Measurements from ENCODE around the gene HTR4. TPM values are rescaled to one million over a fixed set of nuclear protein-coding genes. Genes with fewer than 3 reads are reported as not detected.
A peak's percentile ranks its signal among the peaks of the same experiment; 100 is the strongest.

HTR4 gene
- total RNA-seq, 1 donor from 2014 or later = not detected

DNA sequence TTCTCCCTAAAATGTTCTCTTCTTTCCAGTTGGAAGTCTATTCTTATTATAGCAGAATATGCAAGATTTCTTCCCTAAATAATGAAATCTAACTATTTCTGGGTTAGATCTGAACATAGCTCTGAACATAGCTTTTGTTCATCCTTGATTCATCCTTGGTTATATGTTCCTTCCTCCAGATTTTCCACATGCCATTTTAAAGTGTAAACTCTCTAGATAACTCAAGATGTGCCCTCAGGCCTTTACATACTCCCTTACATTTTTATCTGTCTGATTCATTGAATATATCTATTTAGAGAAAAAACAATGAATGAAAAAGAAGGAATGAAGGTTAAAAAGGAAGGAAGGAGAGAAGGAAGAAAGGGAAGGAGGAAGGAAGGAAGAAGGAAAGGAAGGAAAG, 169.7 kb downstream of the HTR4 start:
- TF ChIP-seq, protein P1, sequence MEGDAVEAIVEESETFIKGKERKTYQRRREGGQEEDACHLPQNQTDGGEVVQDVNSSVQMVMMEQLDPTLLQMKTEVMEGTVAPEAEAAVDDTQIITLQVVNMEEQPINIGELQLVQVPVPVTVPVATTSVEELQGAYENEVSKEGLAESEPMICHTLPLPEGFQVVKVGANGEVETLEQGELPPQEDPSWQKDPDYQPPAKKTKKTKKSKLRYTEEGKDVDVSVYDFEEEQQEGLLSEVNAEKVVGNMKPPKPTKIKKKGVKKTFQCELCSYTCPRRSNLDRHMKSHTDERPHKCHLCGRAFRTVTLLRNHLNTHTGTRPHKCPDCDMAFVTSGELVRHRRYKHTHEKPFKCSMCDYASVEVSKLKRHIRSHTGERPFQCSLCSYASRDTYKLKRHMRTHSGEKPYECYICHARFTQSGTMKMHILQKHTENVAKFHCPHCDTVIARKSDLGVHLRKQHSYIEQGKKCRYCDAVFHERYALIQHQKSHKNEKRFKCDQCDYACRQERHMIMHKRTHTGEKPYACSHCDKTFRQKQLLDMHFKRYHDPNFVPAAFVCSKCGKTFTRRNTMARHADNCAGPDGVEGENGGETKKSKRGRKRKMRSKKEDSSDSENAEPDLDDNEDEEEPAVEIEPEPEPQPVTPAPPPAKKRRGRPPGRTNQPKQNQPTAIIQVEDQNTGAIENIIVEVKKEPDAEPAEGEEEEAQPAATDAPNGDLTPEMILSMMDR (IDR thresholded peaks at IDR 0.05) = no peak
- Mint-ChIP-seq H3K27me3 (ENCODE audit: low read depth) (peaks cover 43% of the 10 kb centered on the region), H3K27ac (ENCODE audit: unreplicated experiment) (no peak overlapping the region)

DNA sequence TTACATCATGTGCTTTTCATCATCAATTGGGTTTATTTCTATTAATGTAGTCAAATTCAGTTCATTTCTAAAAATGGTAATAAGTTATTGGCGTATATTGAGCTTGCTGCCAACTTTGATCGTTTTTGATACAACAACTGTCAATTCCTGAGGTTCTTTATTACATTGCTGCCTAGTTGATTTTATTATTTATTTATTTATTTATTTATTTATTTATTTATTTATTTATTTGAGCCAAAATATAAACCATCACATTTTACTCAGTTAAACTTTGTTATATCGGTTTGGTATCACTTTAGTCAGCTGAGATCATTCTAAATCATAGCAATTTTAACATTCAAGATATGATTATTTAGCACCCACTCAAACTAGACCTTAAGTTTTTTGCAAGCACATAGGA, 170.6 kb downstream of the HTR4 start:
- H3K9me3 Mint-ChIP-seq (ENCODE audit: low read depth) = no peaks in the 10 kb centered on the region
- no peak for DNase-seq (ENCODE audit: low spot score)
- peaks cover 40% of the 10 kb centered on the region for H3K27me3 Mint-ChIP-seq (ENCODE audit: low read depth)
- TF ChIP-seq, protein P1 (IDR thresholded peaks at IDR 0.05) = no peak
- H3K27ac Mint-ChIP-seq (ENCODE audit: unreplicated experiment) = no peak overlapping the region
- no peaks in the 10 kb centered on the region for H3K36me3 Mint-ChIP-seq (ENCODE audit: low read depth)
- peaks cover 6% of the 10 kb centered on the region for H3K4me1 Mint-ChIP-seq (ENCODE audit: low read depth)
- no peak overlapping the region for H3K4me3 Mint-ChIP-seq (ENCODE audit: unreplicated experiment)

More for the DNA sequence above, 169.7 kb downstream of the HTR4 start:
- Mint-ChIP-seq H3K36me3 (ENCODE audit: low read depth) (no peaks in the 10 kb centered on the region), H3K9me3 (ENCODE audit: low read depth) (no peaks in the 10 kb centered on the region), H3K4me1 (ENCODE audit: low read depth) (peaks cover 6% of the 10 kb centered on the region), H3K4me3 (ENCODE audit: unreplicated experiment) (no peak overlapping the region)
- DNase-seq (ENCODE audit: low spot score) = no peak

DNA sequence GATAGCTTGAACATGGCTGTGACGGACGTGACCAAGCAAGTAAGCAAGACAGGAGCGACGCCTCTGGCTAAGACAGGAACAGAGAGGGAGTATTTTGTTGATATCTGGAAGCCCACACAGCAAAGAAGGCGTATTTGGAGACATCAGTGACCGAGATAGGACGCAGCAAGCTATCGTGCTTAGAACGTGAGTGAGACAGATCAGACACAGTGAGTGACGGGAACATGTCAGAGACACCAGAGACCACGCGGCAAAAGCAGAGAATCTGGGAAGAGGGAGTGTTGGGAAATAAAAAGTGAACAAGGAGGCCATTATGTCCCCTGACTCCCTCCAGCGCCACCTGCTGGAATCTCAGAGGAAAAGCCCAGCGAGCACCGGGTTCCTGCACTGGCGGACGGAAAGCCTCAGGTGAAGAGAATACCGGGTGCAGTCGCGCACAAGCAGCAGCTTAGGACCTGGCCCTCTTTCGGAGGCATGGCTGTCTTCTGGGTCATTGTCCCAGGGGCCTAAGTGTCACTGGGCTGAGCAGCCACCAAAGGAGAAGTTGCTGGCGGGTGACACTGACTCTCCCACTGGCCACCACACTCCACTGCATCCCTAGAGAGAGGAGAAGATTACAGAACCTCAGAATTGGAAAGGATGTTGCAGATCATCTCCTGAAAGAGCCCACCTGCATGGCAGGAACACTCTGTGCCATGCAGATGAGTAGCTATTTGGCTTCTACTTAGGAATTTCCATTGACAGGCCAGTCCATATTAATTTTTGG, 171.4 kb downstream of the HTR4 start:
- H3K36me3 Mint-ChIP-seq (ENCODE audit: low read depth) = no peaks in the 10 kb centered on the region
- H3K27ac Mint-ChIP-seq (ENCODE audit: unreplicated experiment) = no peak overlapping the region
- peaks cover 6% of the 10 kb centered on the region for H3K4me1 Mint-ChIP-seq (ENCODE audit: low read depth)
- H3K4me3 Mint-ChIP-seq (ENCODE audit: unreplicated experiment) = peak overlapping the region; percentile 29
- TF ChIP-seq, protein P1 (IDR thresholded peaks at IDR 0.05) = peak; percentile 78
- DNase-seq (ENCODE audit: low spot score) = no peak
- H3K9me3 Mint-ChIP-seq (ENCODE audit: low read depth) = no peaks in the 10 kb centered on the region
- H3K27me3 Mint-ChIP-seq (ENCODE audit: low read depth) = peaks cover 42% of the 10 kb centered on the region

DNA sequence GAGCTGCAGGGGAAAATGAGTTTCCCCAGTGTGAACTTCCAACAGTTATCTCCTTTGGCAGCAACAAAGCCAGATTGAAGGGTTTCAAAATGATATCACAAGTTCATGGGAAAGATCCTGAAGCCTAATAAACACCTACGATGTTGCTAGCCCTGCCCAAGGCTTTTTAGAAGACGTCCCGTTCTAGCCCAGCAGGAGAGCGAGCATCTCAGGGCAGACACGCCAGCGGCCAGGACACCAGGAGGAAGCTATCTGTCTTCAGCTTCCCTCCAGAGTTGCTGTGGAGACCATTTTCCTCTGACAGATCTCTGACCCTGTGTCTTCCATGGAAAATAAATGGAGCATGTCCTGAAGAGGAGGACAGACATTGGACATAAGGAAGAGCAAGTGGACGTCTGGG, 172.1 kb downstream of the HTR4 start:
- Mint-ChIP-seq H3K4me3 (ENCODE audit: unreplicated experiment) (no peak overlapping the region), H3K36me3 (ENCODE audit: low read depth) (no peaks in the 10 kb centered on the region), H3K27ac (ENCODE audit: unreplicated experiment) (no peak overlapping the region), H3K9me3 (ENCODE audit: low read depth) (no peaks in the 10 kb centered on the region), H3K4me1 (ENCODE audit: low read depth) (peaks cover 6% of the 10 kb centered on the region), H3K27me3 (ENCODE audit: low read depth) (peaks cover 41% of the 10 kb centered on the region)
- DNase-seq (ENCODE audit: low spot score) = no peak
- TF ChIP-seq, protein P1 (IDR thresholded peaks at IDR 0.05) = no peak

DNA sequence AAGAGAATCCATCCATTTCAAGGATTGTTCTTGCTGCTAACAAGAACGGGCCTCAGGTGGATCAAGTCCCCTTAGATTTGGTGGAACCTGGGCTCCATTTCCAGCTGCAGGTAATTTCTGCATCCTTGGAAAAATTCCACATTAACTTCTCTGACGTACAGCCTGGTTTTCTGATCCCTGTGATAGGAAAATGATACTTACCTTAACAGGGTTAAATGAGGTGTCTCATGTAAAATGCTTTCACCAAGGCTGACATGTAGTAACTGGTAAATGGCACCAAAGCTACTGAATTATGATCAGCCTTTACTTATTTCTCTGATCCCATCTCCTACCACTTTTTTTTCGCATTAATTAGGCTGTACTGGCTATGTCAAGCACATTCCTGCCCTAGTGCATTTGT, 176.9 kb downstream of the HTR4 start:
- Mint-ChIP-seq H3K4me3 (ENCODE audit: unreplicated experiment) (no peak overlapping the region), H3K4me1 (ENCODE audit: low read depth) (no peaks in the 10 kb centered on the region), H3K36me3 (ENCODE audit: low read depth) (peaks cover 2% of the 10 kb centered on the region), H3K27ac (ENCODE audit: unreplicated experiment) (no peak overlapping the region), H3K27me3 (ENCODE audit: low read depth) (peaks cover 41% of the 10 kb centered on the region), H3K9me3 (ENCODE audit: low read depth) (no peaks in the 10 kb centered on the region)
- DNase-seq (ENCODE audit: low spot score) = no peak
- TF ChIP-seq, protein P1 (IDR thresholded peaks at IDR 0.05) = no peak

All from chondrocyte (in vitro differentiated cells).